GM12891 (cell line): ENCODE measurements around the gene BARHL2.

Experiments used
- DNase-seq: peaks from one replicate; pipeline ENCODE4 v3.0.0; 2011; ENCODE audit warnings: low spot score; ENCODE audit not compliant: insufficient read length
- FAIRE-seq: peaks from 2 replicates; lab custom pipeline; 2011; peaks lifted over from hg19 to GRCh38; lab: Jason Lieb, UNC
- PAX5 ChIP-seq: IDR thresholded peaks from 2 replicates; pipeline ENCODE4 v1.6.1; 2011; ENCODE audit warnings: low read length, moderate library complexity, mild to moderate bottlenecking; ENCODE audit not compliant: insufficient read depth, severe bottlenecking
- POLR2A ChIP-seq: IDR thresholded peaks from 2 replicates; pipeline ENCODE4 v1.6.1; 2011; ENCODE audit warnings: low read depth, low read length, control low read depth
- POLR2AphosphoS5 ChIP-seq: IDR thresholded peaks from 2 replicates; pipeline ENCODE4 v1.6.1; 2011; ENCODE audit warnings: low read depth, low read length, control low read depth
- POU2F2 ChIP-seq: IDR thresholded peaks from 2 replicates; pipeline ENCODE4 v1.6.1; 2011; ENCODE audit warnings: low read depth, mild to moderate bottlenecking, control low read depth, low read length, moderate library complexity
- SPI1 ChIP-seq: IDR thresholded peaks from 2 replicates; pipeline ENCODE4 v1.6.1; 2011; ENCODE audit warnings: low read depth, low read length, control low read depth
- TAF1 ChIP-seq: IDR thresholded peaks from 2 replicates; pipeline ENCODE4 v1.6.1; 2011; ENCODE audit warnings: low read depth, low read length, control low read depth

The BARHL2 gene

DNA sequence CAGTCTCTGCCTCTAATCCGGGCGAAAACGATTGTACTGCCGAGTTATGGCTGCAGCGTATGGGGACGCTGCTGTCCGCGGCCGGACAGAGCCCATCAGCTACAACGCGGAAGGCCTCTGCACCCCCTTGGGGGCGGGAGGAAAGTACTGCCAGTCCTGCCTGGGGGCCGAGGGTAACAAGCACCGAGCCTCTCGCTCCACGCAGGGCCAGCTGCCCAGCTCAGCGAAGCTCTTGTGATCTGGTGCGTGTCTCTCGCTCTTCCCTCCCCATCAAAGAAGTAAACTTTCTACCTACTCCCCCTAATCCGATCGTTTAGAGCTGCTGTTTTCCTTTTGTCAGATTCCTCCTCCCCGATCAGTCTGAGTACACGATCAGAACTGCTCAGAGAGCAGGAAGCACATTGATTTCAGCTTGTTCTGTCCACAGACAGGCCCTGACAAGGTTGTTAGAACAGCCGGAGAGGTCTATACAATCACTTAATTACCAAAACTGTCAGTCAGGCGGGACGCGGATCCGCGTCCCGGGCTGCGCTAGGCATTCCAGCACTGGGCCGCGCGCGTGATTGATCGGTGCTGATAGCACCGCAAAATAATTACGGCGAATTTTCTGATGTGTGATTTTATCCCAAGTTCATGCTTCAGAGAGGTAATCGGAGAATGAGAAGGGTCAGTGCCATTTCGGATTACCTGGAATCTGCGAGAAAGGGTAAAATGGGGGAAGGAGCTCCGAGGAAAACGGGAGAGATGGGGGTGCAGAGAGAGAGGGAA lies 8.7 kb upstream of the BARHL2 start:
- DNase-seq: no peak
- FAIRE-seq: no peak
- TF ChIP-seq POLR2A: no peak
- no peak for TF ChIP-seq PAX5
- no peak for TF ChIP-seq SPI1
- TF ChIP-seq TAF1: no peak
- no peak for TF ChIP-seq POLR2AphosphoS5
- TF ChIP-seq POU2F2: no peak

DNA sequence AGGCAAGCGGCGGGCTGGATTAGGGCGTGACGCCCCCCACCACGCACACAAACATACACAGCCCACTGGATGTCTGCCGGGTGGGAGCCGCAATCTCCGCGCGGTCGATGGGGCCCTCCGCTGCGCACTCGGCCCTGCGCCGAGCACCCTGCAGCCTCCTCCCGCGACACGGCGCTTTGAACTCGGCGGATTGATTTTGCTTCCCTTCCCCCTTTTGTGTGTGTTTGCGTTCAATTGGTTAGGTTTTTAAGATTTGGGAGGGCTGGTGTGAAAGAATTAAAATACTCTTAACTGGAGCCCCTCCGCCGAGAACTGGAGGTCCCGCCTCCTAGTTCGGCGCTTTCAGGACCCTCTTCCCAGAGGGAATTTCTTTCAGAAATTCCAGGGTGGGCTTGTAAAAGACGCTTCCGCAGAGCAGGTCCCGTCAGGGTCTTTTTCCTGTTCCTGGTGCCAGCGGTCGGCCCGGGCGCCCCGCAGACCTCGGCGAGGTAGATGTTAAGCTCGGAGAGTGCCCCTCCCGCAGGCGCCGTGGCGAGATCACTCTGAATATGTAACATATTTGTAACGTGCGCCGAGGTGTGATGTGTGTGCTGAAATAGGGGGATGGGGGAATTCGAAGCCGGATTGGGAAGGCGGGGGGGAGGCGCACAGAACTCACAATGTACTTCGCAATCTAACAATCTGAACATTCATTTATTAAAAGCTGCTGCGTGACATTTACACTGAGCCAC lies 8.0 kb upstream of the BARHL2 start:
- FAIRE-seq (no peak), DNase-seq (no peak)
- TF ChIP-seq SPI1 (no peak), POU2F2 (no peak), POLR2AphosphoS5 (no peak), PAX5 (no peak), TAF1 (no peak), POLR2A (no peak)

DNA sequence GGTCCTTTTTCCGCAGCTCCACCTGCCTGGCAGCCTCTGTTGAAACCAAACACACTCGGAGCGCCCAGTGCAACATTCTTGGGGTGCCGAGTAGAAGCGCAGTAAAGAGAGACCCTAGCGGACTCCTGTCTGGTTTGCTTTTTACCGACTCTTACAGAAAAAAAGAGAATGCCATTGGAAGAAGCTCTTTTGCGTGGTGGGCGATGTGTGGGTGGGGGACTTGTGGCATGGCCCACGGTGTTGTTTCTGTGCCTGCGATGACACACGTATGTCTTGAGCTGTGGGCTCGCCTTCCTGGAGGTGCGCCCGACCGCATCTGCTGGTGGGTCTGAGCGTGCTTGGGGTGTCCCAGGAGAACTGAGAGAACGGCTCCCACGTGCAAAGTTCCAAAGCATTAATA lies 7.3 kb upstream of the BARHL2 start:
- no peak for TF ChIP-seq TAF1
- TF ChIP-seq POLR2AphosphoS5: no peak
- no peak for TF ChIP-seq POU2F2
- no peak for TF ChIP-seq POLR2A
- TF ChIP-seq PAX5: no peak
- TF ChIP-seq SPI1: no peak
- DNase-seq (no peak), FAIRE-seq (no peak)

- FAIRE-seq: no peak
These were observed 6.5 kb upstream of the BARHL2 start for GRCh38 chr1:90723590-90724108.

GRCh38 chr1:90722874-90723589 lies 5.9 kb upstream of the BARHL2 start:
- FAIRE-seq: no peak
- TF ChIP-seq PAX5 (no peak), TAF1 (no peak), POU2F2 (no peak), SPI1 (no peak), POLR2AphosphoS5 (no peak), POLR2A (no peak)
- DNase-seq: no peak

More at GRCh38 chr1:90723590-90724108, 6.5 kb upstream of the BARHL2 start:
- TF ChIP-seq PAX5 (no peak), POLR2AphosphoS5 (no peak), POU2F2 (no peak), TAF1 (no peak), POLR2A (no peak), SPI1 (no peak)
- DNase-seq: no peak

DNA sequence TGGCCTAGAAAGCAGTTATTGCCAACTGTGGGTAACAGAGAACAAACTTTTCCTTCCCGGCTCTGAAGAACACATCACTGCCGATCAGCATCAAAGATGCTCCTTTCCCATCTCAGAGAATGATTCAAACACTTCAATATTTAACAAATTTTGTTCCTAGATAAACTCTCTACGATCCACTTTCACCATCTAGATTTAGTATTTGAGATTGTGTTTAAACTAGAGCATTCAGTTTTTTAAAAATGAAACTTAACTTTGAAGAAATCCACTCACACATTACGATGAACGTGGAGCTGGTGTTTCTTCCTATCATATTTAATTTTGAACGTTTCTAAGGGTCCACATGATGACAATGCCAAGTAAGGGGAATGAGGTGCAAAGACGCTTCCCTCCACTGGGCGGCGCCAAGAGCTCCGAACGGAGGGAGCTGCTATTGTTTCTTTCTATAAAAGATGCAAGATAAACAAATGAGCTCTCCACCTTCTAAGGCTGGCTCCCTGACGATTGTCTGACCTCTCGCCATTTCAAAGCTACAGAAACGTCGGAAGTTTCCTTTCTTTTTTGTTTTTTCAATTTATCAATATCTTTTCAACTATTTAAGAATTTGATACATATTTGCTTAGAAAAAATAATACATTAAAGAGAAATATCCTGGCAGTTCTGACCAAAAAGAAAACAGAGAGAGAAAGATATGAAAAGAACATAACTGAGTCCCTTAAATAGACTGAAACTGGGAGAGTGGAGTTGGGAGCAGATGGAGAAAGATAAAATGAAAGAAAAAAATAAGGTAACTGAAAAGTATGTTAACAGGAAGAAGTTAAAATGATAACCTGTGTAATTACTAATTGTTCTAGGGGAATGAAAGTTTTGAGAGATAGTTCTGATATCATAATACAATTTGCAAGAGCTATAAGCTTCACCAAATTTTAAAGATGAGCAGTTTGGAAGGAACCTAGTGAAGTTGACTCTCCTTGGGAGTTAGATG lies 4.4 kb upstream of the BARHL2 start:
- DNase-seq (no peak), FAIRE-seq (peak; percentile 85)
- TF ChIP-seq POU2F2: no peak
- no peak for TF ChIP-seq TAF1
- TF ChIP-seq PAX5: no peak
- no peak for TF ChIP-seq SPI1
- TF ChIP-seq POLR2AphosphoS5: no peak
- no peak for TF ChIP-seq POLR2A

GRCh38 chr1:90720145-90720636 lies 3.1 kb upstream of the BARHL2 start:
- DNase-seq: no peak
- no peak for FAIRE-seq
- TF ChIP-seq POLR2A: no peak
